Medulla oblongata (tissue), 1 donor: ENCODE data around the gene INPP4B.

Source experiments
- DNase-seq: peaks from one replicate; pipeline ENCODE4 v3.0.0-alpha.2; 2015; ENCODE audit errors: extremely low spot score

INPP4B gene

GRCh38 chr4:142473960-142474338, 372.2 kb downstream of the INPP4B start:
- no peak for DNase-seq

- DNase-seq = no peak
These were observed 372.7 kb downstream of the INPP4B start for GRCh38 chr4:142473218-142473959.

- no peak for DNase-seq
These were observed 379.0 kb downstream of the INPP4B start for GRCh38 chr4:142467088-142467487.

GRCh38 chr4:142465526-142465925, 380.6 kb downstream of the INPP4B start:
- DNase-seq = no peak

GRCh38 chr4:142463206-142463605, 382.9 kb downstream of the INPP4B start:
- no peak for DNase-seq

- peak; percentile 26 for DNase-seq
These were observed 393.8 kb downstream of the INPP4B start for GRCh38 chr4:142452161-142452855.

DNA sequence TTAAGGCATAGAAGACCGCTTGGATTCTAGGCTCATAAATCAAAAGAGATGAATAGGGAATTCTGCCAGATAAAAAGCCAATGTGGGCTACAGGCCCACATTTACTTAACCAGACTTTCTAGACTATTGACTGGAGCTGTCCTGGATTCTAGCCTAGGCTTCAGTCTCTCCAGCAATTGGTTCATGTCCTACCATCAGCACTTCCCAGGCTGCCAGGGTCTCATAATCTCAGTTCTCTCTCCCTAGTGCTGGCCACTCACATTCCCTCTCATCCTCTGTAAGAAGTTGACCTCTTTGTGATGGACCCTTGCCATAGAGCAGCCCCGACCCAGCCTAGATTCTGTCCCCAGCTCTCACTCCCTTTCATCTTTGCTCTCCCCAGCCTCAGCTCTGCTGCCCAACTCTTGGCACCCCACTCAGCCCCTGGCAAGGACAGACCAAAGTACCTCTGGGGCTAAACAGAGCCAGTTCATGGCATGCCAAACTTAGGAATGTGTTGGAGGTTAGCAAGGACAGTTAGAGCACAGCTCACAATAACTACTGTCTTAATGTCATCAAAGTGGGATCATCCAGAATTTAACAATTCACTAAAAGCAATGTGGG, 396.2 kb downstream of the INPP4B start:
- no peak for DNase-seq

DNA sequence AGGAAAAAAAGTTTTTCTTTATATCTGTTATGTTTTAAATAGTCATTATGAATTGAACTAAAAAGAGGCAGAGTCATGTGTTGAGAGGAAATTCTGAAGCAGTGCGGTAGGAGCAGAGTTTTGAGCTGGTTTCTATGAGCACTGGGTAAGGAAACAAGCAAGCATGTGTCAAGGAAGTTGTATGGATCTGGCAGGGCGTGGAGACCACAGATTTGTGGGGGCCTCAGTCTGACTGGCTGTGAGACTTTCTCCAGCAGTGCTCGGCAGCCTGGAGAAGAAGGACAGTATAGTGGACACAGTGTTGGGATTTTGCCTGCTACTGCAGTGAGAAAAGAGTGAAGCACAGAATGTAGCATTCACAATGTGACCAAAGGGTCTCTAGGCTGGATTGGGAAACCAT, 399.1 kb downstream of the INPP4B start:
- DNase-seq = no peak

DNA sequence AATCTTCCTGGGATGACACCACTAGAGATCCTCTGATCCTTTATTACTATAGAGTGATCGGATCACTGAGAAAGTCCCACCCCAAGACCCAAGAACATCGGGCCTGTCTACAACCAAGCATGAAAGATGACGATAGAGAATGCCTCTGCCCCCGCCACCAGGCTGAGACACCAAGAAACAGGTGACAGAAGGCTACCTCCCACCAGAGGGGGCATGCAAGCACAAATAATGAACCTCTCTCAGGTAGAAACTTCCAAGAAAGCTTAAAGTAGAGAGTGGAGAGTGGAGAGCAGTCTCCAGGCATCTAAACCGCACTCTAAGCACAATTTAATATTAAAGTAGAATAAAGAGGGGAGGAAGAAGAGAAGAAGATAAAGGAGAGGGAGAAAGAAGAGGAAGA, 402.6 kb downstream of the INPP4B start:
- no peak for DNase-seq

- DNase-seq = no peak
These were observed 406.0 kb downstream of the INPP4B start for GRCh38 chr4:142440093-142440492.

DNA sequence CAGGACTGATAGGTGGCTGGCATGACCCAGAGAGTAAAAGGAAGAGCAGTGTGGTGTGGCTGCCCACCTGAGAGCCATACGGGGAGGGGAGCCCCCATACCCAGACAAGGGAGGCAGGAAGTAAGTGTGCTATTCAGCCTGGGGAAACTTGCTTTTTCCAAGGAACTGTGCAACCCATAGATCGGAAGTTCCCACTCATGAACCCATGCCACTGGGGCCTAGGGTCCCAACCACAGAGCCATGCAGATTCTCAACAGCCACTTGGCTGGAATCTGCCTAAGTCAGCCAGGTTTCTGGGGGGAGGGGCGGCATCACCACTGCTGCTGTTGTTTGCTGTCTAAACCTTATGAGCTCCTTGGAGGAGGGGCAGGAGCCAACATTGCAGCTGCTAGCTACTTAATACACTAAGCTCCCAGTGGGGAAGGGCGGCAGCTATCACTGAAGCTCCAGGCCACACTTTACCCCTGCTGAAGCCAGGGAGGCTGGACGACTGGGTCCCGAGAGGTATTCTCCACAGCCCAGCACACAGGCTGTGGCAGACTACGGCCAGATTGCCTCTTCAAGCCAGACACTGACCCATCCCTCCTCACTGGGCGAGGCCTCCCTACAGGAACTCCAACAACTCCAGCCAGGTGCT, 410.4 kb downstream of the INPP4B start:
- no peak for DNase-seq

GRCh38 chr4:142434519-142435224, 411.4 kb downstream of the INPP4B start:
- no peak for DNase-seq

DNA sequence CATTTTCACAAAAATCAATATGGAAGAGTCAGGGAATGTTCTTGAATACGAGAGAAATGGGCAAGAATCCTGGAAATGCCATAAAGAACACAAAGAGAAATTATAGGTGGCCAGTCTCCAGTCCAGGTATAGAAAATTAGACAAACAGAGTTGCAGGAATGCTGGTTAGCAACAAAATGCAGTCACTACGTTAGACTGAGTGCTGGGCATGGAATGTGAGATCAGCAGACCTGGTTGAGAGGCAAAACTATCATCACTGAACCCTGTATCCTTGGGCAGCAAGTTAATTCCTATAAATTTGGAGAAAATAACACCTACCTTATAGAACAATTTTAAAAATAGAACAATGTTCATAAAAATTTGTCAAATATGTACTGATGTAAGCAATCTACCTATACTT, 417.4 kb downstream of the INPP4B start:
- no peak for DNase-seq

DNA sequence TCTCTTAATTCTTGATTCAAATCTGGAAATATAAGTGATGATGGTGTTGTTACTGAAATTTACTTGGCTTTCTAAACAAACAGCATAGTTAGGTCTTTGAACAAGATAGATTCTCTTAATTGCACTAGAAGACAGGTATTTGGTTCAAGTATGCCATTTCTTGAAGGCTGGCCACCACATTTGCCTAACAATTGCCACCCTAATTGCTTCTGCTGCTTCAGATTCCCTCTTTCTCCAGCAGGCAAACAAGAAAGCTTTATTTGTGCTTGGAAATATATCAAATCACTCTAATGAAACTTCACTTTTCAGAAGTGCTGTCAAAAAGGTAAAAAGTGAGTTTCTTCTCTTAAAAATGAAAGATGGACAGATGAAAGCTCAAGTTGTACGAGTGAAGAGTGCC, 418.6 kb downstream of the INPP4B start:
- DNase-seq = no peak

DNA sequence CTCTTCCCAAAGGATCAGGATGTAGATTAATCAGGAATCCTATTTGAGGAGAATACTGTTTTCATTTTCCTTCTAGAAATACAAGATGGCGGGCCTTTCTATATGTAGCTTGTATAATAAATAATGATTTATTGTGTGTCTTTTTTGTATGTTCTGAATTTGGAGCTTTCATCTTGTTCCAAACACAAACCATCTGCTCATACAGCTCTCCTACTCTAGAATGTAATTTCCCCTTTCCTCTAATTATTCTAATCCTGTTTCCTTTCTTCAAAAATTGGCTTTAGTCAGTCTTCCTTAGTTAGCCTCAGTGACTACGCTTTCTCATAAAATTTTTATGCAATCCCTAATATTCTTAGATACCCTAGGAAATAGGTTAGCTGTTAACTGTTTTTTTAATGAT, 422.2 kb downstream of the INPP4B start:
- no peak for DNase-seq

GRCh38 chr4:142420311-142421095, 425.6 kb downstream of the INPP4B start:
- no peak for DNase-seq

DNA sequence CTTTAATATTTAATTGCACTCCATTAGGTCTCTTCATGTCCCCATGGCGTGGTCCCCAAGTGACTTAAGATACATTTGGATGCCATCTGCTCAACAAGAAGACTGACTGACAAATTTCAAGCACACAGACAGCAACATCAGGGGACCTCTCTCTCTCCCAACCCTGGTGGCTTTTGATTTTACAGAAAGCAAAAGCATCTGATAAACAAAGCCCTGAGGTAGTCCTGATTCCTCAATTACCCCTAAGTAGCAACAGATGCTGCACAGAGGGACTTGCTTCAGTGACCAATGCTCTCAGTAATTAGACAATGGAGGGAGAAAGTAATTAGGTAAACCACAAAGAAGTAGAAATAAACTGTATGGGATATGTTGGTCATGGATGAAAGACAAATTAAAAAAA, 426.4 kb downstream of the INPP4B start:
- DNase-seq = no peak

DNA sequence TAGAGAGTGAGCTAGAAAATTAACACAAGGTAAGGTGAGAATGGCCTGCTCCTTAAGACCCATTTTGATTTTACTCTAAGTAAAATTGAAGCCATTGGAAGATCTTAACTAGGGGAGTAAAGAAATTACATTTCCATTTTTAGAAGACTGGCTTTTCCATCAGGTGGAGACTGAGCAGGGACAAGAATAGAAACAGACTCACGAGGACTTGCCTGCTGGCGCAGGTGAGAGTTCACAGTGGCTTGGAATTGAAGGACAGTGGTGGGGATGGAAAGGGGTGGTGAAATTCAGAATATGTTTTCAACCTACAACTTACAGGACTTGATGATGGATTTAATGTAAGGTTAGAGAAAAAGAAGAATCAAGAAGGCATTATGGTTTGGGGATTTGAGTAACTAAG, 427.4 kb downstream of the INPP4B start:
- DNase-seq = no peak

GRCh38 chr4:142416711-142417275, 429.3 kb downstream of the INPP4B start:
- peak; percentile 11 for DNase-seq

- no peak for DNase-seq
These were observed 430.0 kb downstream of the INPP4B start for GRCh38 chr4:142416121-142416520.
